Kidney (tissue), 14 donors: ENCODE measurements around the gene CFAP70. TPM values are rescaled to one million over a fixed set of nuclear protein-coding genes. Genes with fewer than 3 reads are reported as not detected.

Experiments
- DNase-seq, 5 donors: peaks; one replicate each; pipeline ENCODE4 v3.0.0-alpha.2; 2013 to 2020
- FAIRE-seq: peaks from 2 replicates; lab custom pipeline; 2012; peaks lifted over from hg19 to GRCh38; lab: Jason Lieb, UNC
- H3K27ac ChIP-seq, 2 donors: one replicate each; pipeline ENCODE4 v1.7.0; 2013; ENCODE audit warnings: low read depth in 2 of 2, low read length in 2 of 2, inconsistent platforms in 1 of 2
- H3K27me3 ChIP-seq: one replicate; pipeline ENCODE4 v1.7.1; 2013; ENCODE audit warnings: low read length, inconsistent platforms; ENCODE audit not compliant: control insufficient read depth, insufficient read depth
- H3K36me3 ChIP-seq, 3 donors: one replicate each; pipeline versions ENCODE4 v1.7.0 to v1.7.1; 2013; ENCODE audit warnings: low read length in 3 of 3, control low read depth in 1 of 3, inconsistent platforms in 1 of 3; ENCODE audit not compliant: insufficient read depth in 3 of 3, control insufficient read depth in 2 of 3
- H3K4me1 ChIP-seq, 3 donors: one replicate each; pipeline versions ENCODE4 v1.7.0 to v1.7.1; 2013; ENCODE audit warnings: low read length in 3 of 3, inconsistent platforms in 1 of 3, low read depth in 1 of 3; ENCODE audit not compliant: control insufficient read depth in 2 of 3, insufficient read depth in 2 of 3
- H3K4me3 ChIP-seq, 3 donors: one replicate each; pipeline versions ENCODE4 v1.7.0 to v1.8.1; 2013; ENCODE audit warnings: low read length in 3 of 3, control low read depth in 1 of 3, inconsistent platforms in 1 of 3
- H3K9ac ChIP-seq, 3 donors: one replicate each; pipeline versions ENCODE4 v1.7.0 to v1.7.1; 2013; ENCODE audit warnings: low read length in 3 of 3, control low read depth in 1 of 3, inconsistent platforms in 1 of 3
- H3K9me3 ChIP-seq, 3 donors: one replicate each; pipeline versions ENCODE4 v1.7.0 to v1.7.1; 2013; ENCODE audit warnings: low read length in 3 of 3, control low read depth in 1 of 3, inconsistent platforms in 1 of 3; ENCODE audit not compliant: control insufficient read depth in 2 of 3, insufficient read depth in 1 of 3
- CTCF ChIP-seq: IDR thresholded peaks from 3 replicates; pipeline ENCODE4 v1.5.1; 2012; ENCODE audit warnings: mild to moderate bottlenecking, moderate library complexity, borderline replicate concordance; ENCODE audit not compliant: insufficient read depth; ENCODE audit errors: extremely low read depth
- intact Hi-C: fragments of 100-400 bp; cut with DNase I; formaldehyde crosslinking; loops from one replicate; pipeline ENCODE4 v1.11.1; 2022
- polyA plus RNA-seq: library from polyadenylated mRNA; stranded (reverse); fragments of 350-450 nt; fragmentation: Illumina TruSeq; extraction: RNeasy Lipid Tissue Mini Kit (QIAGEN cat#74804); gene quantifications from one replicate; pipeline ENCODE4 v1.2.3, GENCODE V29; 2014; ENCODE audit warnings: low read depth, low replicate concordance; ENCODE audit not compliant: insufficient read depth
- total RNA-seq: library from RNA; stranded (reverse); fragmentation: NEBNext Ultra II Directional; extraction: Animal tissue kit (Norgen Biotek cat#: 25700); gene quantifications from one replicate; pipeline ENCODE4 v1.2.1, GENCODE V29; 2021
- donor health status: control.
- donor health status: control.
- donor health status: control.
- donor health status: control.
- donor health status: control.
- donor health status: DM: yes; HTN: yes; CAD: no.
- donor health status: Normal renal cell carcinoma (clear cell type).

Gene CFAP70
- total and polyA plus RNA-seq, 2 donors from 2014 or later, result 6.0 to 8.7 TPM

GRCh38 chr10:73340121-73340520 lies 18.5 kb downstream of the CFAP70 start:
- intact Hi-C loops, result no loop called here
- no peaks in the 10 kb centered on the region for H3K27me3 ChIP-seq
- H3K9me3 ChIP-seq, result no peaks in the 10 kb centered on the region
- FAIRE-seq, result no peak
- TF ChIP-seq CTCF, result no peak
- H3K27ac ChIP-seq, result no peak overlapping the region
- H3K9ac ChIP-seq, result no peak overlapping the region
- peaks cover 0 to 2% (median 0%) of the 10 kb centered on the region in 3 donors for H3K36me3 ChIP-seq
- H3K4me3 ChIP-seq, result no peak overlapping the region
- no peak for DNase-seq
- no peaks in the 10 kb centered on the region for H3K4me1 ChIP-seq

- TF ChIP-seq CTCF, result no peak
- Histone ChIP-seq H3K4me1 (no peaks in the 10 kb centered on the region), H3K36me3 (peaks cover 0 to 2% (median 0%) of the 10 kb centered on the region in 3 donors), H3K27me3 (no peaks in the 10 kb centered on the region), H3K9ac (no peak overlapping the region), H3K9me3 (no peaks in the 10 kb centered on the region), H3K27ac (no peak overlapping the region), H3K4me3 (no peak overlapping the region)
- DNase-seq (no peak), FAIRE-seq (no peak)
- intact Hi-C loops, result no loop called here
These were observed 19.2 kb downstream of the CFAP70 start for GRCh38 chr10:73339436-73339835.

- no peak for TF ChIP-seq CTCF
- no peaks in the 10 kb centered on the region for H3K4me1 ChIP-seq
- DNase-seq, result no peak
- no peak overlapping the region for H3K9ac ChIP-seq
- no peak for FAIRE-seq
- H3K9me3 ChIP-seq, result no peaks in the 10 kb centered on the region
- intact Hi-C loops, result no loop called here
- no peak overlapping the region for H3K27ac ChIP-seq
- no peaks in the 10 kb centered on the region for H3K27me3 ChIP-seq
- peaks cover 0 to 2% (median 0%) of the 10 kb centered on the region in 3 donors for H3K36me3 ChIP-seq
- H3K4me3 ChIP-seq, result no peak overlapping the region
These were observed 19.8 kb downstream of the CFAP70 start for GRCh38 chr10:73338801-73339368.

GRCh38 chr10:73333202-73333601 lies 25.5 kb downstream of the CFAP70 start:
- FAIRE-seq, result no peak
- DNase-seq, result no peak
- Histone ChIP-seq H3K4me3 (no peak overlapping the region), H3K36me3 (no peaks in the 10 kb centered on the region), H3K27me3 (no peaks in the 10 kb centered on the region), H3K9me3 (no peaks in the 10 kb centered on the region), H3K4me1 (no peaks in the 10 kb centered on the region), H3K9ac (no peak overlapping the region), H3K27ac (no peak overlapping the region)
- TF ChIP-seq CTCF, result no peak
- intact Hi-C loops, result no loop called here
